Measurements from ENCODE around the gene SLC6A9. TPM values are rescaled to one million over a fixed set of nuclear protein-coding genes. Genes with fewer than 3 reads are reported as not detected.

Gene SLC6A9
- total RNA-seq, 6 donors from 2014 or later = 5.6 to 23.1 (median 19.5) TPM

- Histone ChIP-seq H3K4me3 (no peak overlapping the region), H3K4me1 (no peaks in the 10 kb centered on the region), H3K27me3 (no peaks in the 10 kb centered on the region), H3K27ac (no peak overlapping the region), H3K36me3 (peaks cover 0 to 1% (median 0%) of the 10 kb centered on the region in 4 donors), H3K9me3 (no peaks in the 10 kb centered on the region)
- WGBS, 2 donors = 59 to 75% methylated on average over 4 to 8 of the region's 8 CpGs
- ATAC-seq (ENCODE audit: low FRiP score in 2 of 2) = no peak
- TF ChIP-seq EP300 (IDR thresholded peaks at IDR 0.05) = no peak
- TF ChIP-seq, protein P1, sequence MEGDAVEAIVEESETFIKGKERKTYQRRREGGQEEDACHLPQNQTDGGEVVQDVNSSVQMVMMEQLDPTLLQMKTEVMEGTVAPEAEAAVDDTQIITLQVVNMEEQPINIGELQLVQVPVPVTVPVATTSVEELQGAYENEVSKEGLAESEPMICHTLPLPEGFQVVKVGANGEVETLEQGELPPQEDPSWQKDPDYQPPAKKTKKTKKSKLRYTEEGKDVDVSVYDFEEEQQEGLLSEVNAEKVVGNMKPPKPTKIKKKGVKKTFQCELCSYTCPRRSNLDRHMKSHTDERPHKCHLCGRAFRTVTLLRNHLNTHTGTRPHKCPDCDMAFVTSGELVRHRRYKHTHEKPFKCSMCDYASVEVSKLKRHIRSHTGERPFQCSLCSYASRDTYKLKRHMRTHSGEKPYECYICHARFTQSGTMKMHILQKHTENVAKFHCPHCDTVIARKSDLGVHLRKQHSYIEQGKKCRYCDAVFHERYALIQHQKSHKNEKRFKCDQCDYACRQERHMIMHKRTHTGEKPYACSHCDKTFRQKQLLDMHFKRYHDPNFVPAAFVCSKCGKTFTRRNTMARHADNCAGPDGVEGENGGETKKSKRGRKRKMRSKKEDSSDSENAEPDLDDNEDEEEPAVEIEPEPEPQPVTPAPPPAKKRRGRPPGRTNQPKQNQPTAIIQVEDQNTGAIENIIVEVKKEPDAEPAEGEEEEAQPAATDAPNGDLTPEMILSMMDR (IDR thresholded peaks at IDR 0.05) = no peak
- no peak for TF ChIP-seq POLR2AphosphoS5 (IDR thresholded peaks at IDR 0.05)
- TF ChIP-seq POLR2A (IDR thresholded peaks at IDR 0.05) = no peak
- DNase-seq = no peak
These were observed 16.7 kb downstream of the SLC6A9 start for GRCh38 chr1:44014365-44015104.

DNA sequence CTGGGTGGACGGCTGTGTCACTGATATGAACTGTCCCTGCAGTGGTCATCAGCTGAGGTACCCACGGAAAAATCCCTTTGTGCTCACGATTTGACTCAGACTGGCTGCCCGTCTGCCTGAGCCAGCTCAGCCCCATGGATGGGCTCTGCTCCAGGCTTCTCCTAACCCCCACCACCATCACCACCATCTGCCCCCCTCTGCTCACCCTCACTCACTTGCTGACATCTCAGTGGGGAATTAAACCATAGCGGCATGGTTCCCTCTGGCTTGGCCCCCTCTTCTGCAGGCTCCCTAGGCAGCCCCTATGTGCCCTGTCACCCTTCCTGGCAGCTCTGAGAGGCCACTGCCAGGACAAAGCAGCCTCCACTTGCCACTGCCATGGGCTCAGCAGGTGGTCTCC lies 17.3 kb downstream of the SLC6A9 start:
- WGBS, 2 donors = 83 to 84% methylated on average over 5 of the region's 5 CpGs
- no peaks in the 10 kb centered on the region for H3K9me3 ChIP-seq
- no peaks in the 10 kb centered on the region for H3K27me3 ChIP-seq
- TF ChIP-seq POLR2A (IDR thresholded peaks at IDR 0.05) = no peak
- no peak for TF ChIP-seq POLR2AphosphoS5 (IDR thresholded peaks at IDR 0.05)
- H3K27ac ChIP-seq = no peak overlapping the region
- no peak for ATAC-seq (ENCODE audit: low FRiP score in 2 of 2)
- no peak overlapping the region for H3K4me3 ChIP-seq
- no peaks in the 10 kb centered on the region for H3K4me1 ChIP-seq
- DNase-seq = no peak
- H3K36me3 ChIP-seq = peaks cover 0 to 3% (median 0%) of the 10 kb centered on the region in 4 donors

DNA sequence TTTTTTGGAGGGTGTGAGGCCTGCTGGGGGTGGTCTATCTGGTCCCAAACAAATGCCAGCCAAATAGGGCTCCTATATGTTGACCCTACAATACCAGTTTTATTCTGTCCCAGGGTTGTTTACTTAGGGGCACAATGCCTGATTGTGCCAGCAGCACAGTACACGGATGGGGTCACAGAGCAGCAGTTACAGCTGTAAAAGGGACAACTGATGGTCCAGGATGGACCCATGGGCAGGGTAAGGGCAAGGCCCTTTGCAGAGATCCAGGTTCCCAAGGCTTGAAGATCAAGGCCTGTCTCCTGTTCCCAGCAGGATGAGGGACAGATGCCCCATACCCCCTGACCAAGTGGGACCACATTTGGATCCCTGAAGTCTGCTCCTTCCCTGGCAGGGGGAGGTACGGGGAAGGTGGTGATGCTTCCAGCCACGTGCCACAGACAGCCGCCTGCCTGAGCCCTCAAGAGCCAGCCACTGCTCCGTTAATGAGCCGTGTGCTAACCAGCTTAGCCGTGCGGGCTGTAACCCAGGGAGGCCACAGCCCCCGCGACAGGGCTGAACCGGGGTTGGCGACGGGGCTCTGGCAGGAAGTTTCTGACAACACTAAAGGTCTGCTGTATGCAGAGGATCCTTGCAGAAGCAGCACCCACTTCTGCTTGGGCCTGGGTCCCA lies 18.2 kb downstream of the SLC6A9 start:
- 57 to 68% methylated on average over 5 to 13 of the region's 13 CpGs for WGBS, 2 donors
- Histone ChIP-seq H3K9me3 (no peaks in the 10 kb centered on the region), H3K36me3 (peaks cover 0 to 3% (median 1%) of the 10 kb centered on the region in 4 donors), H3K27ac (no peak overlapping the region), H3K4me3 (no peak overlapping the region), H3K4me1 (no peaks in the 10 kb centered on the region), H3K27me3 (no peaks in the 10 kb centered on the region)
- no peak for ATAC-seq (ENCODE audit: low FRiP score in 2 of 2)
- DNase-seq = no peak
- TF ChIP-seq, protein P1 (IDR thresholded peaks at IDR 0.05) = no peak
- TF ChIP-seq EP300 (IDR thresholded peaks at IDR 0.05) (no peak), POLR2AphosphoS5 (IDR thresholded peaks at IDR 0.05) (no peak), POLR2A (IDR thresholded peaks at IDR 0.05) (no peak)

- Histone ChIP-seq H3K27ac (no peak overlapping the region), H3K4me1 (no peaks in the 10 kb centered on the region), H3K4me3 (no peak overlapping the region), H3K36me3 (peaks cover 0 to 4% (median 2%) of the 10 kb centered on the region in 4 donors), H3K27me3 (no peaks in the 10 kb centered on the region), H3K9me3 (no peaks in the 10 kb centered on the region)
- 13 to 66% methylated on average over 1 to 2 of the region's 2 CpGs for WGBS, 2 donors
- DNase-seq (no peak), ATAC-seq (ENCODE audit: low FRiP score in 2 of 2) (no peak)
- TF ChIP-seq, protein P1 (IDR thresholded peaks at IDR 0.05) = no peak
- no peak for TF ChIP-seq EP300 (IDR thresholded peaks at IDR 0.05)
- no peak for TF ChIP-seq POLR2A (IDR thresholded peaks at IDR 0.05)
These were observed 18.9 kb downstream of the SLC6A9 start for GRCh38 chr1:44012404-44012803.

DNA sequence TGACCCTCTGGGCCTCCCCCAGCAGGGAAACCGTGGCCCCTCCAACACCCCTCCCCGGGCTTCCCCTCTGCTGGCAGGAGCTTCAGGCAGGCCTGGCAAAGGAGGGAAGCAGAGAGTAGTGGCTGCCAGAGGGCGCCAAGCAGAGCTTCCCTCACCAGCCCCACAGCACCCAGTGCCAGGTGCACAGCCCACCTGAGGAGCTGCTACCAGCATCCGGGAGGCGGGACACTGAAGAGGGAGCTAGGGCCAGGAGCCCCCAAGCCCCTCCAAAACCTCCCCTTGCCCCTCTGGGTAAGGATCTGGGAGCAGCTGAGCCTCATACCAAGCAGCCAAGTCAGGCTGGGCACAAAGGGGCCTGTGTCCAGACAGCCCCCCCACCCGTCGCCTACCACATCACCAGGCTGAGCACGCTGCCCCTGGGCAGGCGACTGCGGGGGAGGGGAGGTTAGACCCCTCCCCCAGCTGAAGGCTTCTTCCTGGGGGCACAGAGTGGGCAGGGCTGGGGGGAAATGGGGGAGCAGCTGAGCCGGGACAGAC lies 20.3 kb downstream of the SLC6A9 start:
- H3K4me3 ChIP-seq = no peak overlapping the region
- H3K9me3 ChIP-seq = no peaks in the 10 kb centered on the region
- TF ChIP-seq EP300 (IDR thresholded peaks at IDR 0.05) = no peak
- no peak for TF ChIP-seq POLR2A (IDR thresholded peaks at IDR 0.05)
- TF ChIP-seq POLR2AphosphoS5 (IDR thresholded peaks at IDR 0.05) = no peak
- TF ChIP-seq, protein P1 (IDR thresholded peaks at IDR 0.05) = no peak
- ATAC-seq (ENCODE audit: low FRiP score in 2 of 2) (no peak), DNase-seq (no peak)
- H3K27me3 ChIP-seq = no peaks in the 10 kb centered on the region
- H3K27ac ChIP-seq = no peak overlapping the region
- WGBS, 2 donors = 89 to 94% methylated on average over 4 to 10 of the region's 11 CpGs
- H3K36me3 ChIP-seq = peaks cover 0 to 4% (median 2%) of the 10 kb centered on the region in 4 donors
- peaks cover 0 to 1% (median 0%) of the 10 kb centered on the region in 4 donors for H3K4me1 ChIP-seq

Data from upper lobe of left lung (tissue), 6 donors.